HepG2 (cell line): ENCODE data around the gene FAM78A. TPM values are rescaled to one million over a fixed set of nuclear protein-coding genes. Genes with fewer than 3 reads are reported as not detected.

Source experiments
- ATAC-seq: fragments of 200-7000 bp; cut with Tn5 transposase; 3 replicates; pipeline ENCODE4 v1.9.1; 2020; ENCODE audit warnings: mild to moderate bottlenecking, moderate library complexity
- BruUV-seq: library from RNA; stranded (reverse); fragments of 400-500 nt; replicated peaks from 2 replicates; lab custom pipeline; 2021; lab: Mats Ljungman, UMichigan
- CTCF ChIA-PET: fragments of 300-600 bp; formaldehyde crosslinking; extraction: SDS; loops from one replicate; lab custom pipeline; 2021; ENCODE audit warnings: low total read pairs, inconsistent platforms, low intra/inter-chr PET ratio; lab: Yijun Ruan, JAX
- POLR2A ChIA-PET: fragments of 350-600 bp; sonication (Branson Sonifier 250); formaldehyde crosslinking; loops from one replicate; lab custom pipeline; 2020; ENCODE audit warnings: antibody characterized with exemption, inconsistent platforms; lab: Yijun Ruan, JAX
- DNase-seq: peaks from one replicate; pipeline ENCODE4 v3.0.0-alpha.2; 2015; ENCODE audit warnings: low spot score
- FAIRE-seq: peaks from 3 replicates; lab custom pipeline; 2011; peaks lifted over from hg19 to GRCh38; lab: Jason Lieb, UNC
- H2AFZ ChIP-seq: one replicate; pipeline ENCODE4 v1.6.1; 2011; ENCODE audit warnings: low read length, inconsistent platforms
- H3K27ac ChIP-seq: fragments of 300-600 bp; 3 replicates; pipeline ENCODE4 v1.8.0; 2011; ENCODE audit warnings: mixed run types, mild to moderate bottlenecking, mixed read lengths, low read length, inconsistent platforms; ENCODE audit not compliant: insufficient read depth; ENCODE audit errors: extremely low read length
- H3K27me3 ChIP-seq, 2 experiments: fragments of 200-600 bp in 1 of 2; 2 replicates in 1 of 2; 3 replicates in 1 of 2; pipeline versions ENCODE4 v1.6.0 to v1.8.0; 2011; ENCODE audit warnings: low read length in 2 of 2, mild to moderate bottlenecking in 2 of 2, moderate library complexity in 2 of 2, inconsistent platforms in 1 of 2; ENCODE audit not compliant: insufficient read depth in 2 of 2, control insufficient read depth in 1 of 2
- H3K36me3 ChIP-seq, 2 experiments: fragments of 200-600 bp in 1 of 2; replicated peaks in 1 of 2; 2 replicates in 1 of 2; 3 replicates in 1 of 2; pipeline versions ENCODE4 v1.5.1 to v1.8.0; 2011; ENCODE audit warnings: low read length in 2 of 2, inconsistent platforms in 1 of 2; ENCODE audit not compliant: insufficient read depth in 2 of 2, control insufficient read depth in 1 of 2
- H3K4me1 ChIP-seq: 2 replicates; pipeline ENCODE4 v1.5.1; 2012; ENCODE audit warnings: low read length, inconsistent platforms; ENCODE audit not compliant: insufficient read depth
- H3K4me2 ChIP-seq: 2 replicates; pipeline ENCODE4 v1.6.0; 2011; ENCODE audit warnings: low read depth, low read length, inconsistent platforms
- H3K4me3 ChIP-seq, 3 experiments: fragments of 200-600 bp in 1 of 3; sonication (generic), shearing (Covaris generic) in 1 of 3; replicated peaks in 1 of 3; 2 replicates each; pipeline ENCODE4 v1.5.1; 2011 to 2016; ENCODE audit warnings: low read length in 3 of 3, inconsistent platforms in 2 of 3, low read depth in 2 of 3, mild to moderate bottlenecking in 2 of 3, control low read depth in 1 of 3, mixed read lengths in 1 of 3; ENCODE audit not compliant: insufficient read depth in 1 of 3
- H3K79me2 ChIP-seq: one replicate; pipeline ENCODE4 v1.6.1; 2011; ENCODE audit warnings: low read length, inconsistent platforms; ENCODE audit not compliant: insufficient read depth
- H3K9ac ChIP-seq: 2 replicates; pipeline ENCODE4 v1.6.0; 2011; ENCODE audit warnings: mild to moderate bottlenecking, low read depth, low read length, inconsistent platforms; ENCODE audit not compliant: insufficient read depth
- H3K9me3 ChIP-seq: 2 replicates; pipeline ENCODE4 v1.5.1; 2012; ENCODE audit warnings: mild to moderate bottlenecking, low read length
- H4K20me1 ChIP-seq: 2 replicates; pipeline ENCODE4 v1.6.0; 2011; ENCODE audit warnings: inconsistent platforms, mild to moderate bottlenecking, low read length, moderate library complexity; ENCODE audit not compliant: insufficient read depth
- EED ChIP-seq: sonication (generic); formaldehyde crosslinking; IDR thresholded peaks from 2 replicates; pipeline ENCODE4 v1.5.0; 2020; ENCODE audit warnings: mild to moderate bottlenecking, missing genetic modification reagents
- FOSL2 ChIP-seq: sonication (generic); formaldehyde crosslinking; IDR thresholded peaks from 2 replicates; pipeline ENCODE4 v1.4.0; 2020; ENCODE audit warnings: missing genetic modification reagents
- KLF12 ChIP-seq: sonication (generic); formaldehyde crosslinking; IDR thresholded peaks from 2 replicates; pipeline ENCODE4 v1.4.0; 2020; ENCODE audit warnings: missing genetic modification reagents, borderline replicate concordance
- SP2 ChIP-seq: sonication (generic); formaldehyde crosslinking; IDR thresholded peaks from 2 replicates; pipeline ENCODE4 v1.5.1; 2020; ENCODE audit warnings: mild to moderate bottlenecking, missing genetic modification reagents
- ZBTB43 ChIP-seq: sonication (generic); formaldehyde crosslinking; conservative IDR thresholded peaks from 2 replicates; pipeline ENCODE4 v1.4.0; 2020; ENCODE audit warnings: missing genetic modification reagents
- ZBTB8A ChIP-seq: sonication (generic); formaldehyde crosslinking; IDR thresholded peaks from 2 replicates; pipeline ENCODE4 v1.4.0; 2020; ENCODE audit warnings: mild to moderate bottlenecking, low read depth, missing genetic modification reagents, borderline replicate concordance
- ZNF280D ChIP-seq: sonication (generic); formaldehyde crosslinking; IDR thresholded peaks from 2 replicates; pipeline ENCODE4 v1.5.1; 2020; ENCODE audit warnings: mild to moderate bottlenecking, missing genetic modification reagents
- WGBS: methylation state at CpG from one replicate; pipeline ENCODE4 v1.1.6; 2017; ENCODE audit warnings: low lambda C conversion rate; 5-methylcytosine and 5-hydroxymethylcytosine counted together
- in situ Hi-C: cut with HindIII; loops from 2 replicates; pipeline ENCODE4 v1.10.0; 2017; ENCODE audit warnings: low pct_unique_long_range_greater_than_20kb; ENCODE audit not compliant: extremely low pct_ligation_motif_present
- intact Hi-C: fragments of 100-400 bp; cut with micrococcal nuclease; formaldehyde crosslinking; loops from one replicate; pipeline ENCODE4 v1.10.0; 2022; ENCODE audit not compliant: unreplicated experiment
- polyA plus RNA-seq, 8 experiments: library from polyadenylated mRNA; depleted of rRNA in 3 of 8; stranded (reverse) in 7 of 8; unstranded in 1 of 8; fragments of >200 nt; fragmentation: Illumina TruSeq in 4 of 8; extraction: Trizol in 4 of 8; gene quantifications; 2 replicates each; pipeline versions ENCODE4 v1.2.1 to v1.2.3, GENCODE V29; 2011 to 2016; ENCODE audit warnings: low read depth in 4 of 8, missing spikeins in 1 of 8, mixed read lengths in 1 of 8; ENCODE audit not compliant: insufficient read depth in 1 of 8
- total RNA-seq, 5 experiments: library from RNA; depleted of rRNA; stranded (reverse); fragments of >200 nt; fragmentation: Illumina TruSeq; extraction: Trizol; gene quantifications; 2 replicates each; pipeline ENCODE4 v1.2.3, GENCODE V29; 2016; ENCODE audit warnings: low read depth in 1 of 5
- TF ChIP-seq, protein P1 (sequence below): sonication (generic); formaldehyde crosslinking; IDR thresholded peaks from 2 replicates; pipeline ENCODE4 v1.5.1; 2020; ENCODE audit warnings: mild to moderate bottlenecking, moderate library complexity, missing genetic modification reagents

FAM78A gene
- total and polyA plus RNA-seq, 2 of the 13 experiments (the other 11 are each of a cell fraction or from before 2014, with no cell fraction given) = 0.18 to 0.62 TPM

- WGBS = 90% methylated on average over 7 of the region's 8 CpGs
- ATAC-seq (no peak), FAIRE-seq (no peak), DNase-seq (no peak)
- no peak overlapping the region for H3K4me2 ChIP-seq
- H3K9me3 ChIP-seq = no peaks in the 10 kb centered on the region
- no peaks in the 10 kb centered on the region for H3K79me2 ChIP-seq
- no TSS peak for BruUV-seq
- CTCF ChIA-PET = no interaction called here
- intact Hi-C loops = no loop called here
- no peaks in the 10 kb centered on the region for H3K27me3 ChIP-seq
- H3K4me3 ChIP-seq = no peak overlapping the region
- POLR2A ChIA-PET = no interaction called here
- H3K27ac ChIP-seq = no peak overlapping the region
- H3K9ac ChIP-seq = no peak overlapping the region
- no peaks in the 10 kb centered on the region for H4K20me1 ChIP-seq
- no peak overlapping the region for H2AFZ ChIP-seq
- TF ChIP-seq EED (no peak), KLF12 (CRISPR knock-in tag) (no peak), ZNF280D (no peak), ZBTB8A (no peak), ZBTB43 (CRISPR knock-in tag) (no peak), FOSL2 (CRISPR knock-in tag) (no peak), SP2 (CRISPR knock-in tag) (no peak)
- TF ChIP-seq, protein P1, sequence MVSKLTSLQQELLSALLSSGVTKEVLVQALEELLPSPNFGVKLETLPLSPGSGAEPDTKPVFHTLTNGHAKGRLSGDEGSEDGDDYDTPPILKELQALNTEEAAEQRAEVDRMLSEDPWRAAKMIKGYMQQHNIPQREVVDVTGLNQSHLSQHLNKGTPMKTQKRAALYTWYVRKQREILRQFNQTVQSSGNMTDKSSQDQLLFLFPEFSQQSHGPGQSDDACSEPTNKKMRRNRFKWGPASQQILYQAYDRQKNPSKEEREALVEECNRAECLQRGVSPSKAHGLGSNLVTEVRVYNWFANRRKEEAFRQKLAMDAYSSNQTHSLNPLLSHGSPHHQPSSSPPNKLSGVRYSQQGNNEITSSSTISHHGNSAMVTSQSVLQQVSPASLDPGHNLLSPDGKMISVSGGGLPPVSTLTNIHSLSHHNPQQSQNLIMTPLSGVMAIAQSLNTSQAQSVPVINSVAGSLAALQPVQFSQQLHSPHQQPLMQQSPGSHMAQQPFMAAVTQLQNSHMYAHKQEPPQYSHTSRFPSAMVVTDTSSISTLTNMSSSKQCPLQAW = no peak
- in situ Hi-C loops = no loop called here
- peaks cover 12 to 37% of the 10 kb centered on the region in 2 experiments; a peak in 4 of 5 replicates for H3K36me3 ChIP-seq
- peaks cover 32% of the 10 kb centered on the region for H3K4me1 ChIP-seq
Measured at GRCh38 chr9:131236161-131236560, 40.1 kb downstream of the FAM78A start.
